A673 (cell line): ENCODE data around the gene PTGIS. TPM values are rescaled to one million over a fixed set of nuclear protein-coding genes. Genes with fewer than 3 reads are reported as not detected.

Source experiments
- BruUV-seq: library from RNA; stranded (reverse); fragments of 400-500 nt; replicated peaks from 2 replicates; lab custom pipeline; 2021; lab: Mats Ljungman, UMichigan
- CTCF ChIA-PET: fragments of 300-600 bp; sonication (Branson Sonifier 250); formaldehyde crosslinking; loops from one replicate; lab custom pipeline; 2022; ENCODE audit warnings: antibody characterized with exemption; lab: Charles Lee
- POLR2A ChIA-PET: fragments of 300-600 bp; sonication (Branson Sonifier 250); formaldehyde crosslinking; loops from one replicate; lab custom pipeline; 2022; ENCODE audit warnings: antibody characterized with exemption; ENCODE audit not compliant: low non-redundant PET; lab: Charles Lee
- DNase-seq: peaks from one replicate; pipeline ENCODE4 v3.0.0-alpha.2; 2015; ENCODE audit warnings: low spot score
- H3K27ac ChIP-seq: fragments of 200-600 bp; sonication (generic); 2 replicates; pipeline ENCODE4 v1.5.1; 2016; ENCODE audit warnings: mixed run types, low read depth, mild to moderate bottlenecking, mixed read lengths, antibody characterized with exemption, low read length; ENCODE audit not compliant: poor library complexity, severe bottlenecking
- H3K27me3 ChIP-seq: fragments of 200-600 bp; sonication (generic); replicated peaks from 2 replicates; pipeline ENCODE4 v1.6.1; 2017; ENCODE audit warnings: mixed run types, low read depth, mild to moderate bottlenecking, mixed read lengths, antibody characterized with exemption, low read length; ENCODE audit not compliant: insufficient read depth, poor library complexity
- H3K36me3 ChIP-seq: fragments of 200-600 bp; sonication (generic); 2 replicates; pipeline ENCODE4 v1.6.1; 2016; ENCODE audit warnings: mixed run types, mild to moderate bottlenecking, mixed read lengths, antibody characterized with exemption, low read length; ENCODE audit not compliant: insufficient read depth, poor library complexity, severe bottlenecking
- H3K4me1 ChIP-seq: fragments of 200-600 bp; sonication (generic); 2 replicates; pipeline ENCODE4 v1.6.1; 2017; ENCODE audit warnings: mixed run types, mild to moderate bottlenecking, mixed read lengths, antibody characterized with exemption, low read length; ENCODE audit not compliant: insufficient read depth, poor library complexity, severe bottlenecking
- H3K4me3 ChIP-seq: fragments of 200-600 bp; sonication (generic); 2 replicates; pipeline ENCODE4 v1.5.1; 2016; ENCODE audit warnings: low read depth, mixed run types, mild to moderate bottlenecking, mixed read lengths, low read length; ENCODE audit not compliant: poor library complexity, severe bottlenecking
- H3K9me3 ChIP-seq: fragments of 200-600 bp; sonication (generic); 2 replicates; pipeline ENCODE4 v1.6.1; 2016; ENCODE audit warnings: mixed run types, low read depth, mild to moderate bottlenecking, mixed read lengths, antibody characterized with exemption, low read length; ENCODE audit not compliant: poor library complexity, severe bottlenecking
- EZH2 ChIP-seq: fragments of 200-600 bp; sonication (generic); IDR thresholded peaks from 2 replicates; pipeline ENCODE4 v1.6.1; 2017; ENCODE audit warnings: borderline replicate concordance, low read depth, mild to moderate bottlenecking, mixed read lengths, antibody characterized with exemption, low read length; ENCODE audit not compliant: poor library complexity, severe bottlenecking
- intact Hi-C: fragments of 100-400 bp; cut with micrococcal nuclease; formaldehyde crosslinking; loops from one replicate; pipeline ENCODE4 v1.10.0; 2022; ENCODE audit not compliant: unreplicated experiment
- total RNA-seq: library from RNA; stranded (reverse); gene quantifications from 2 replicates; pipeline ENCODE4 v1.2.3, GENCODE V29; 2021
- TF ChIP-seq, protein P1 (sequence below): fragments of 300-800, 200-600 bp; sonication (generic); conservative IDR thresholded peaks from 2 replicates; pipeline ENCODE4 v1.5.1; 2017; ENCODE audit warnings: low read depth, mild to moderate bottlenecking, antibody characterized with exemption, low read length, moderate library complexity, mixed read lengths

The PTGIS gene
- total RNA-seq, 1 experiment from 2014 or later, result not detected

- Histone ChIP-seq H3K4me3 (no peak overlapping the region), H3K4me1 (no peaks in the 10 kb centered on the region), H3K9me3 (no peaks in the 10 kb centered on the region), H3K27me3 (peaks cover 11% of the 10 kb centered on the region), H3K36me3 (no peaks in the 10 kb centered on the region), H3K27ac (no peak overlapping the region)
- BruUV-seq, result no TSS peak
- TF ChIP-seq, protein P1, sequence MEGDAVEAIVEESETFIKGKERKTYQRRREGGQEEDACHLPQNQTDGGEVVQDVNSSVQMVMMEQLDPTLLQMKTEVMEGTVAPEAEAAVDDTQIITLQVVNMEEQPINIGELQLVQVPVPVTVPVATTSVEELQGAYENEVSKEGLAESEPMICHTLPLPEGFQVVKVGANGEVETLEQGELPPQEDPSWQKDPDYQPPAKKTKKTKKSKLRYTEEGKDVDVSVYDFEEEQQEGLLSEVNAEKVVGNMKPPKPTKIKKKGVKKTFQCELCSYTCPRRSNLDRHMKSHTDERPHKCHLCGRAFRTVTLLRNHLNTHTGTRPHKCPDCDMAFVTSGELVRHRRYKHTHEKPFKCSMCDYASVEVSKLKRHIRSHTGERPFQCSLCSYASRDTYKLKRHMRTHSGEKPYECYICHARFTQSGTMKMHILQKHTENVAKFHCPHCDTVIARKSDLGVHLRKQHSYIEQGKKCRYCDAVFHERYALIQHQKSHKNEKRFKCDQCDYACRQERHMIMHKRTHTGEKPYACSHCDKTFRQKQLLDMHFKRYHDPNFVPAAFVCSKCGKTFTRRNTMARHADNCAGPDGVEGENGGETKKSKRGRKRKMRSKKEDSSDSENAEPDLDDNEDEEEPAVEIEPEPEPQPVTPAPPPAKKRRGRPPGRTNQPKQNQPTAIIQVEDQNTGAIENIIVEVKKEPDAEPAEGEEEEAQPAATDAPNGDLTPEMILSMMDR, result no peak
- TF ChIP-seq EZH2, result no peak
- no peak for DNase-seq
- CTCF ChIA-PET, result no interaction called here
- POLR2A ChIA-PET, result no interaction called here
- intact Hi-C loops, result no loop called here
Measured at GRCh38 chr20:49592120-49592519, 24.2 kb upstream of the PTGIS start.

DNA sequence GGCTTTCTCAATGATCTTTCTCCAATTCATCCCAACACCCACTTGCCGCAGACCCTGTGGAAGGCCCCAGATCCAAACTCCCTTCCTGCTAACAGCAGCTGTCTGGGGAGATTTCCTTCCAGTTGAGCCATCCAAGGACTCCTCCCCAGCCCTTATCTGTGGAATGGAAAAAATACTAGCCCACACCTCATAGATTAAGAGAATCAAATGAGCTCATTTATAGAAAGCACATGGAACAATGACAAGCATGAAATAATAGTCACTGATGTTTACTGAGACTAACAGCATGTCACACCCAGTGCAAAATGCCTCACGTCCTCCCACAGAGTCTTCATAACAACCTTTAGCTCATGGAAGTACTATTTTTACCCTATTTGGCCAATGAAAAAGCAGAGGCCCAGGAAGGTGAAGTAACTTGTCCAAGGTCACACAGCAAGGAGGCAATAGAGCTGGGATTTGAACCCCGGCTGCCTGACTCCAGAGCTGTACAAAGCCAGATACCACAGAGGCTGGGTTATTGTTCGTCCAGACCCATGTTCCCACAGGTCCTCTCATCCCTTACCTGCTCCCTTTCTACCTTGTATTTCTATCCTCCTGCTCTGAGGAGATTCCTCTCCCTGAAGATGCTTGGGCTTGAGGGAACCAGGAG is 23.4 kb upstream of the PTGIS start:
- ChIA-PET POLR2A (no interaction called here), CTCF (no interaction called here)
- no peaks in the 10 kb centered on the region for H3K9me3 ChIP-seq
- H3K27me3 ChIP-seq, result peaks cover 15% of the 10 kb centered on the region
- intact Hi-C loops, result no loop called here
- no peak for DNase-seq
- H3K4me1 ChIP-seq, result no peaks in the 10 kb centered on the region
- H3K4me3 ChIP-seq, result no peak overlapping the region
- H3K27ac ChIP-seq, result no peak overlapping the region
- no peaks in the 10 kb centered on the region for H3K36me3 ChIP-seq
- TF ChIP-seq, protein P1, result no peak
- TF ChIP-seq EZH2, result no peak
- BruUV-seq, result no TSS peak

- TF ChIP-seq, protein P1, result no peak
- no peak for TF ChIP-seq EZH2
- no peak overlapping the region for H3K4me3 ChIP-seq
- DNase-seq, result no peak
- no peaks in the 10 kb centered on the region for H3K36me3 ChIP-seq
- H3K27ac ChIP-seq, result no peak overlapping the region
- no peaks in the 10 kb centered on the region for H3K9me3 ChIP-seq
- no TSS peak for BruUV-seq
- H3K27me3 ChIP-seq, result peaks cover 15% of the 10 kb centered on the region
- H3K4me1 ChIP-seq, result no peaks in the 10 kb centered on the region
- ChIA-PET POLR2A (interaction anchor here (0.7 kb wide), 1 partner anchor 297 kb away, joined by 3 read pairs; no protein-coding TSS in a partner anchor), CTCF (no interaction called here)
- intact Hi-C loops, result no loop called here
Measured at GRCh38 chr20:49590163-49591017, 22.5 kb upstream of the PTGIS start.
